IMR-90 (cell line): ENCODE results near the gene NPTX2. TPM values are rescaled to one million over a fixed set of nuclear protein-coding genes. Genes with fewer than 3 reads are reported as not detected.

Experiments
- ATAC-seq: fragments of 200-7000 bp; cut with Tn5 transposase; 2 replicates; pipeline ENCODE4 v1.9.1; 2020; ENCODE audit warnings: low read depth, mild to moderate bottlenecking, moderate library complexity
- BruUV-seq: library from RNA; stranded (reverse); fragments of 400-500 nt; replicated peaks from 2 replicates; lab custom pipeline; 2021; lab: Mats Ljungman, UMichigan
- CTCF ChIA-PET: fragments of 300-600 bp; formaldehyde crosslinking; extraction: SDS; loops from one replicate; lab custom pipeline; 2021; ENCODE audit warnings: antibody characterized with exemption; lab: Yijun Ruan, JAX
- POLR2A ChIA-PET: fragments of 300-600 bp; sonication (Branson Sonifier 250); formaldehyde crosslinking; loops from one replicate; lab custom pipeline; 2022; ENCODE audit warnings: antibody characterized with exemption; ENCODE audit not compliant: unreplicated experiment; lab: Charles Lee
- DNase-seq: peaks from one replicate; pipeline ENCODE4 v3.0.0; 2013
- H2AFZ ChIP-seq: replicated peaks from 2 replicates; pipeline ENCODE3; 2013; ENCODE audit warnings: low read length, mild to moderate bottlenecking; ENCODE audit not compliant: poor library complexity
- H2AK5ac ChIP-seq: 2 replicates; pipeline ENCODE4 v1.6.1; 2013; ENCODE audit warnings: low read depth, low read length, inconsistent platforms
- H2AK9ac ChIP-seq: replicated peaks from 2 replicates; pipeline ENCODE3; 2013; ENCODE audit warnings: mild to moderate bottlenecking, low read depth, low read length, moderate library complexity; ENCODE audit not compliant: poor library complexity
- H2BK120ac ChIP-seq: 2 replicates; pipeline ENCODE4 v1.6.1; 2013; ENCODE audit warnings: low read depth, low read length, inconsistent platforms
- H2BK15ac ChIP-seq: 3 replicates; pipeline ENCODE4 v1.6.1; 2013; ENCODE audit warnings: low read depth, low read length, inconsistent platforms
- H2BK20ac ChIP-seq: 2 replicates; pipeline ENCODE4 v1.6.1; 2013; ENCODE audit warnings: low read depth, mild to moderate bottlenecking, inconsistent platforms, low read length, moderate library complexity
- H2BK5ac ChIP-seq: 2 replicates; pipeline ENCODE4 v1.6.1; 2013; ENCODE audit warnings: mild to moderate bottlenecking, low read depth, low read length, inconsistent platforms; ENCODE audit not compliant: poor library complexity, severe bottlenecking
- H3K14ac ChIP-seq: replicated peaks from 2 replicates; pipeline ENCODE4 v1.6.1; 2013; ENCODE audit warnings: low read depth, low read length, inconsistent platforms
- H3K18ac ChIP-seq: 2 replicates; pipeline ENCODE4 v1.6.1; 2013; ENCODE audit warnings: low read depth, low read length, control low read depth
- H3K23ac ChIP-seq: 2 replicates; pipeline ENCODE4 v1.6.1; 2013; ENCODE audit warnings: low read depth, low read length, inconsistent platforms
- H3K27ac ChIP-seq: 2 replicates; pipeline ENCODE4 v1.5.1; 2013; ENCODE audit warnings: mild to moderate bottlenecking, control low read depth, low read length; ENCODE audit not compliant: insufficient read depth
- H3K27me3 ChIP-seq: 2 replicates; pipeline ENCODE4 v1.6.1; 2013; ENCODE audit warnings: low read length; ENCODE audit not compliant: control insufficient read depth, insufficient read depth
- H3K36me3 ChIP-seq: 2 replicates; pipeline ENCODE4 v1.6.1; 2013; ENCODE audit warnings: low read length, mixed read lengths; ENCODE audit not compliant: control insufficient read depth, insufficient read depth
- H3K4ac ChIP-seq: 2 replicates; pipeline ENCODE4 v1.6.1; 2013; ENCODE audit warnings: low read depth, low read length, inconsistent platforms
- H3K4me1 ChIP-seq: 2 replicates; pipeline ENCODE4 v1.6.1; 2013; ENCODE audit warnings: low read length, mixed read lengths; ENCODE audit not compliant: control insufficient read depth, insufficient read depth
- H3K4me2 ChIP-seq: 2 replicates; pipeline ENCODE4 v1.6.1; 2013; ENCODE audit warnings: low read depth, mild to moderate bottlenecking, control low read depth, low read length, moderate library complexity
- H3K4me3 ChIP-seq: 2 replicates; pipeline ENCODE4 v1.5.1; 2013; ENCODE audit warnings: low read depth, mild to moderate bottlenecking, control low read depth, low read length, moderate library complexity; ENCODE audit not compliant: insufficient read depth
- H3K56ac ChIP-seq: 2 replicates; pipeline ENCODE4 v1.6.1; 2013; ENCODE audit warnings: low read length, inconsistent platforms; ENCODE audit not compliant: insufficient read depth; ENCODE audit errors: extremely low read depth
- H3K79me1 ChIP-seq, 2 experiments: 2 replicates each; pipeline ENCODE4 v1.6.1; 2013; ENCODE audit warnings: low read length in 2 of 2, inconsistent platforms in 1 of 2, low read depth in 1 of 2
- H3K9ac ChIP-seq: 2 replicates; pipeline ENCODE4 v1.6.1; 2013; ENCODE audit warnings: low read depth, low read length, control low read depth
- H3K9me1 ChIP-seq: 2 replicates; pipeline ENCODE4 v1.6.1; 2013; ENCODE audit warnings: low read length, inconsistent platforms; ENCODE audit not compliant: insufficient read depth
- H3K9me3 ChIP-seq: 2 replicates; pipeline ENCODE4 v1.6.1; 2013; ENCODE audit warnings: low read length; ENCODE audit not compliant: control insufficient read depth, insufficient read depth
- H4K20me1 ChIP-seq: 2 replicates; pipeline ENCODE4 v1.6.1; 2013; ENCODE audit warnings: low read length, inconsistent platforms; ENCODE audit not compliant: insufficient read depth
- H4K5ac ChIP-seq: 2 replicates; pipeline ENCODE4 v1.6.1; 2013; ENCODE audit warnings: mild to moderate bottlenecking, low read depth, low read length, control low read depth
- H4K8ac ChIP-seq, 2 experiments: 2 replicates each; pipeline ENCODE4 v1.6.1; 2013; ENCODE audit warnings: low read depth in 2 of 2, low read length in 2 of 2, control low read depth in 1 of 2, inconsistent platforms in 1 of 2
- H4K91ac ChIP-seq: 2 replicates; pipeline ENCODE4 v1.6.1; 2013; ENCODE audit warnings: low read depth, low read length, inconsistent platforms; ENCODE audit not compliant: insufficient read depth
- BHLHE40 ChIP-seq: fragments of 150-350 bp; IDR thresholded peaks from 2 replicates; pipeline ENCODE4 v1.6.1; 2016; ENCODE audit warnings: mild to moderate bottlenecking, low read depth, low read length
- CEBPB ChIP-seq: IDR thresholded peaks from 2 replicates; pipeline ENCODE4 v1.6.1; 2012; ENCODE audit warnings: low read depth, low read length, improper control_type of control experiment
- CHD1 ChIP-seq: IDR thresholded peaks from 2 replicates; pipeline ENCODE4 v1.6.1; 2012; ENCODE audit warnings: low read depth, low read length, improper control_type of control experiment
- ELK1 ChIP-seq: fragments of 150-350 bp; IDR thresholded peaks from 2 replicates; pipeline ENCODE4 v1.6.1; 2016; ENCODE audit warnings: low read depth, mild to moderate bottlenecking, low read length, moderate library complexity, borderline replicate concordance
- FOS ChIP-seq: fragments of 150-350 bp; IDR thresholded peaks from 2 replicates; pipeline ENCODE4 v1.6.1; 2016; ENCODE audit warnings: low read depth, low read length
- MAFK ChIP-seq: IDR thresholded peaks from 2 replicates; pipeline ENCODE4 v1.6.1; 2012; ENCODE audit warnings: low read depth, low read length, improper control_type of control experiment
- MAZ ChIP-seq: IDR thresholded peaks from 2 replicates; pipeline ENCODE4 v1.6.1; 2012; ENCODE audit warnings: low read depth, mild to moderate bottlenecking, low read length, improper control_type of control experiment, moderate library complexity, borderline replicate concordance
- MXI1 ChIP-seq: IDR thresholded peaks from 2 replicates; pipeline ENCODE4 v1.6.1; 2012; ENCODE audit warnings: low read depth, mild to moderate bottlenecking, low read length, moderate library complexity, borderline replicate concordance
- NFE2L2 ChIP-seq: fragments of 150-350 bp; IDR thresholded peaks from 2 replicates; pipeline ENCODE4 v1.6.1; 2016; ENCODE audit warnings: low read depth, mild to moderate bottlenecking, low read length
- POLR2A ChIP-seq: IDR thresholded peaks from 2 replicates; pipeline ENCODE4 v1.6.1; 2012; ENCODE audit warnings: mild to moderate bottlenecking, low read depth, low read length
- RAD21 ChIP-seq: IDR thresholded peaks from 2 replicates; pipeline ENCODE4 v1.6.1; 2012; ENCODE audit warnings: low read length, improper control_type of control experiment
- RCOR1 ChIP-seq: IDR thresholded peaks from 2 replicates; pipeline ENCODE4 v1.6.1; 2012; ENCODE audit warnings: mild to moderate bottlenecking, low read length, improper control_type of control experiment; ENCODE audit not compliant: insufficient replicate concordance
- RFX5 ChIP-seq: IDR thresholded peaks from 2 replicates; pipeline ENCODE4 v1.8.0; 2012; ENCODE audit warnings: low read depth, mild to moderate bottlenecking, low read length, moderate library complexity
- SMC3 ChIP-seq: fragments of 150-350 bp; IDR thresholded peaks from 2 replicates; pipeline ENCODE4 v1.6.1; 2016; ENCODE audit warnings: low read depth, mild to moderate bottlenecking, antibody characterized with exemption, low read length, moderate library complexity
- WGBS, 2 experiments: methylation state at CpG; one replicate each; pipeline versions ENCODE4 v1.1.5 to v1.1.7; 2013; ENCODE audit warnings: missing lambda C conversion rate in 2 of 2; ENCODE audit not compliant: insufficient read length in 1 of 2; ENCODE audit errors: extremely low coverage in 2 of 2; 5-methylcytosine and 5-hydroxymethylcytosine counted together
- dilution Hi-C: fragments of 300-500 bp; cut with HindIII; formaldehyde crosslinking; loops from one replicate; pipeline ENCODE4 v1.14.3; 2018; ENCODE audit warnings: low sequenced_read_pairs; ENCODE audit not compliant: unreplicated experiment
- in situ Hi-C: fragments of 300-500 bp; cut with MboI; formaldehyde crosslinking; loops from 3 replicates; pipeline ENCODE4 v1.14.3; 2019; ENCODE audit warnings: low sequenced_read_pairs, inconsistent platforms, mixed read lengths
- intact Hi-C: fragments of 100-400 bp; cut with micrococcal nuclease; formaldehyde crosslinking; loops from 2 replicates; pipeline ENCODE4 v1.10.0; 2022
- polyA plus RNA-seq, 3 experiments: library from polyadenylated mRNA; depleted of rRNA; stranded (reverse); fragments of >200 nt; gene quantifications; 2 replicates each; pipeline ENCODE4 v1.2.3, GENCODE V29; 2012; ENCODE audit warnings: low replicate concordance in 1 of 3
- total RNA-seq: library from RNA; depleted of rRNA; stranded (reverse); fragments of >200 nt; gene quantifications from 2 replicates; pipeline ENCODE4 v1.2.3, GENCODE V29; 2012
- TF ChIP-seq, protein P1 (sequence below): conservative IDR thresholded peaks from 2 replicates; pipeline ENCODE4 v1.5.1; 2012; ENCODE audit warnings: mild to moderate bottlenecking, low read depth, low read length, improper control_type of control experiment
- TF ChIP-seq, protein P2 (sequence below): fragments of 150-350 bp; IDR thresholded peaks from 2 replicates; pipeline ENCODE4 v1.6.1; 2017; ENCODE audit warnings: mild to moderate bottlenecking, antibody characterized with exemption, low read length, low read depth

The NPTX2 gene
- total and polyA plus RNA-seq, 2 of the 4 experiments (the other 2 are of a cell fraction) = under 0.01 to 0.03 TPM

- no peak for DNase-seq
- no peaks in the 10 kb centered on the region for H3K9me1 ChIP-seq
- no peak overlapping the region for H3K23ac ChIP-seq
- no peak overlapping the region for H2AK9ac ChIP-seq
- H3K4ac ChIP-seq = no peak overlapping the region
- CTCF ChIA-PET = no interaction called here
- no peak overlapping the region for H2BK120ac ChIP-seq
- no peak overlapping the region for H4K8ac ChIP-seq
- H4K91ac ChIP-seq = no peak overlapping the region
- H2BK5ac ChIP-seq = no peak overlapping the region
- no peak for ATAC-seq
- no peak overlapping the region for H3K56ac ChIP-seq
- no peak overlapping the region for H3K18ac ChIP-seq
- no peak overlapping the region for H4K5ac ChIP-seq
- H3K4me1 ChIP-seq = no peaks in the 10 kb centered on the region
- no peak overlapping the region for H2AFZ ChIP-seq
- no peaks in the 10 kb centered on the region for H3K79me1 ChIP-seq
- POLR2A ChIA-PET = no interaction called here
- no peak overlapping the region for H2BK15ac ChIP-seq
- H2BK20ac ChIP-seq = no peak overlapping the region
- no peak overlapping the region for H3K14ac ChIP-seq
- H3K36me3 ChIP-seq = no peaks in the 10 kb centered on the region
- H4K20me1 ChIP-seq = no peaks in the 10 kb centered on the region
- no peaks in the 10 kb centered on the region for H3K9me3 ChIP-seq
- H3K4me2 ChIP-seq = no peak overlapping the region
- TF ChIP-seq SMC3 = no peak
- TF ChIP-seq BHLHE40 = no peak
- TF ChIP-seq MAZ = no peak
- TF ChIP-seq ELK1 = no peak
- no peak for TF ChIP-seq RCOR1
- no peak for TF ChIP-seq RAD21
- TF ChIP-seq CEBPB = no peak
- TF ChIP-seq, protein P1, sequence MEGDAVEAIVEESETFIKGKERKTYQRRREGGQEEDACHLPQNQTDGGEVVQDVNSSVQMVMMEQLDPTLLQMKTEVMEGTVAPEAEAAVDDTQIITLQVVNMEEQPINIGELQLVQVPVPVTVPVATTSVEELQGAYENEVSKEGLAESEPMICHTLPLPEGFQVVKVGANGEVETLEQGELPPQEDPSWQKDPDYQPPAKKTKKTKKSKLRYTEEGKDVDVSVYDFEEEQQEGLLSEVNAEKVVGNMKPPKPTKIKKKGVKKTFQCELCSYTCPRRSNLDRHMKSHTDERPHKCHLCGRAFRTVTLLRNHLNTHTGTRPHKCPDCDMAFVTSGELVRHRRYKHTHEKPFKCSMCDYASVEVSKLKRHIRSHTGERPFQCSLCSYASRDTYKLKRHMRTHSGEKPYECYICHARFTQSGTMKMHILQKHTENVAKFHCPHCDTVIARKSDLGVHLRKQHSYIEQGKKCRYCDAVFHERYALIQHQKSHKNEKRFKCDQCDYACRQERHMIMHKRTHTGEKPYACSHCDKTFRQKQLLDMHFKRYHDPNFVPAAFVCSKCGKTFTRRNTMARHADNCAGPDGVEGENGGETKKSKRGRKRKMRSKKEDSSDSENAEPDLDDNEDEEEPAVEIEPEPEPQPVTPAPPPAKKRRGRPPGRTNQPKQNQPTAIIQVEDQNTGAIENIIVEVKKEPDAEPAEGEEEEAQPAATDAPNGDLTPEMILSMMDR = no peak
- TF ChIP-seq POLR2A = no peak
- no peak for TF ChIP-seq CHD1
- TF ChIP-seq MAFK = no peak
- TF ChIP-seq, protein P2, sequence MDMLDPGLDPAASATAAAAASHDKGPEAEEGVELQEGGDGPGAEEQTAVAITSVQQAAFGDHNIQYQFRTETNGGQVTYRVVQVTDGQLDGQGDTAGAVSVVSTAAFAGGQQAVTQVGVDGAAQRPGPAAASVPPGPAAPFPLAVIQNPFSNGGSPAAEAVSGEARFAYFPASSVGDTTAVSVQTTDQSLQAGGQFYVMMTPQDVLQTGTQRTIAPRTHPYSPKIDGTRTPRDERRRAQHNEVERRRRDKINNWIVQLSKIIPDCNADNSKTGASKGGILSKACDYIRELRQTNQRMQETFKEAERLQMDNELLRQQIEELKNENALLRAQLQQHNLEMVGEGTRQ = no peak
- TF ChIP-seq NFE2L2 = no peak
- no peak for TF ChIP-seq FOS
- TF ChIP-seq MXI1 = no peak
- TF ChIP-seq RFX5 = no peak
- no TSS peak for BruUV-seq
- H3K4me3 ChIP-seq = no peak overlapping the region
- WGBS, 2 experiments = 17% methylated on average over 1 of the region's 2 CpGs; no CpG with 5 or more reads in 1 of the 2 experiments
- H3K27me3 ChIP-seq = peaks cover 4% of the 10 kb centered on the region
- in situ Hi-C loops (no loop called here), intact Hi-C loops (no loop called here), dilution Hi-C loops (no loop called here)
- H3K27ac ChIP-seq = no peak overlapping the region
- H2AK5ac ChIP-seq = no peak overlapping the region
- no peak overlapping the region for H3K9ac ChIP-seq
Measured at GRCh38 chr7:98618786-98619185, 1.7 kb downstream of the NPTX2 start.
